Measurements from ENCODE around the gene S100Z. TPM values are rescaled to one million over a fixed set of nuclear protein-coding genes. Genes with fewer than 3 reads are reported as not detected.

S100Z gene
- total and polyA plus RNA-seq, 2 of the 8 experiments (the other 6 are each of a cell fraction or from before 2014, with no cell fraction given): 0.30 TPM; not detected in 1

DNA sequence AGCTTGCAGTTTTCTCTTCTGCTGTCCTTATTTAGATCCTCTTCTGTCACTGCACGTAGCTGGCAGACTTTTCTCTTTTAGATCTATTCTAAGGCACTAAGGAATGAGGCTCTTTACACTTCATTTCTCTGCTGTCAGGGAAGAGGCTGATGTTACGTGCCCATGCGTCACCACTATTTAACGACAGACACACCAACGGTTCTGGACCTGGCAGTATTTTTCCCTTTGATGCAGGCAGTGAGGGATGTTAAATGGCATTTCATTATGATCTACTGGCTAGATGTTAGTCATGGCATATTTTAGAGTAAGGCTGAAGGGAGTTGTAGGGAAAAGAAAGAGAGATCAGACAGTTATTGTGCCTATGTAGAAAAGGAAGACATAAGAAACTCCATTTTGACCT is 94.8 kb downstream of the S100Z start:
- Histone ChIP-seq H4K20me1 (replicated peaks in 1 of 2; ENCODE audit: control insufficient read depth in 1 of 2, insufficient read depth in 2 of 2, low read length in 2 of 2) (no peaks in the 10 kb centered on the region), H4K91ac (replicated peaks; ENCODE audit: insufficient read length, low read length) (no peak overlapping the region), H2BK12ac (ENCODE audit: low read depth, low read length) (no peak overlapping the region), H3K18ac (ENCODE audit: extremely low read depth, low read length) (no peak overlapping the region), H2AK5ac (ENCODE audit: low read depth, low read length) (no peak overlapping the region), H3K9ac (replicated peaks in 1 of 4; ENCODE audit: extremely low read depth in 1 of 4, low read depth in 3 of 4, low read length in 3 of 4) (no peak overlapping the region), H4K8ac (ENCODE audit: extremely low read depth, insufficient read depth, low read length) (no peak overlapping the region), H3K56ac (replicated peaks; ENCODE audit: insufficient read length, low read depth, low read length) (no peak overlapping the region), H3K79me1 (ENCODE audit: low read depth, low read length) (no peaks in the 10 kb centered on the region), H2BK120ac (replicated peaks; ENCODE audit: low read depth, low read length) (no peak overlapping the region), H2BK15ac (ENCODE audit: low read length) (no peak overlapping the region), H4K5ac (ENCODE audit: insufficient read length, low read depth, low read length) (no peak overlapping the region), H3K36me3 (ENCODE audit: control insufficient read depth in 2 of 4, insufficient read depth in 4 of 4, low read length in 3 of 4) (no peaks in the 10 kb centered on the region), H3K27ac (ENCODE audit: low read depth, low read length) (no peak overlapping the region), H3K4me3 (ENCODE audit: extremely low read depth in 1 of 4, insufficient read depth in 2 of 4, low read depth in 3 of 4, low read length in 4 of 4) (no peak overlapping the region), H3K4me1 (replicated peaks in 1 of 4; ENCODE audit: control insufficient read depth in 3 of 4, insufficient read depth in 4 of 4, low read length in 3 of 4) (no peaks in the 10 kb centered on the region), H2BK5ac (ENCODE audit: low read depth, low read length) (no peak overlapping the region), H3K27me3 (replicated peaks in 1 of 4; ENCODE audit: control insufficient read depth in 3 of 4, extremely low read depth in 1 of 4, insufficient read depth in 3 of 4, low read length in 3 of 4) (no peaks in the 10 kb centered on the region), H2AFZ (ENCODE audit: low read length) (peak overlapping the region; percentile 66; the same call in 1 of the 2 replicates), H3K23ac (ENCODE audit: insufficient read length) (no peak overlapping the region), H3K4ac (replicated peaks; ENCODE audit: insufficient read length, low read depth, low read length) (no peak overlapping the region), H3K4me2 (ENCODE audit: insufficient read depth in 1 of 2, low read depth in 2 of 2, low read length in 2 of 2) (no peak overlapping the region), H3K14ac (ENCODE audit: insufficient read length) (no peak overlapping the region), H3K9me3 (ENCODE audit: insufficient read depth in 2 of 2, low read depth in 1 of 2, low read length in 1 of 2) (no peaks in the 10 kb centered on the region), H2BK20ac (ENCODE audit: low read length) (no peak overlapping the region), H3K23me2 (ENCODE audit: low read depth, low read length) (no peaks in the 10 kb centered on the region; the same call in 1 of the 2 replicates), H3K79me2 (ENCODE audit: control insufficient read depth in 1 of 2, insufficient read depth in 2 of 2, low read length in 2 of 2) (no peaks in the 10 kb centered on the region)
- no peak for TF ChIP-seq TAF1 (IDR thresholded peaks at IDR 0.05; ENCODE audit: low read depth, low read length)
- TF ChIP-seq BCL11A (IDR thresholded peaks at IDR 0.05; ENCODE audit: low read depth in 2 of 2, low read length in 2 of 2): no peak
- TF ChIP-seq TCF12 (IDR thresholded peaks at IDR 0.05; ENCODE audit: low read depth, low read length): no peak
- TF ChIP-seq CEBPB (IDR thresholded peaks at IDR 0.05; ENCODE audit: low read depth, low read length): no peak
- no peak for TF ChIP-seq CHD1 (IDR thresholded peaks at IDR 0.05; ENCODE audit: low read depth, low read length)
- no peak for TF ChIP-seq SAP30 (IDR thresholded peaks at IDR 0.05; ENCODE audit: insufficient read depth, insufficient replicate concordance, low read length)
- TF ChIP-seq RFX5 (IDR thresholded peaks at IDR 0.05; ENCODE audit: borderline replicate concordance, low read depth, low read length): no peak
- no peak for TF ChIP-seq CHD2 (IDR thresholded peaks at IDR 0.05; ENCODE audit: low read length)
- TF ChIP-seq SUZ12 (IDR thresholded peaks at IDR 0.05; ENCODE audit: low read length): no peak
- no peak for TF ChIP-seq NRF1 (IDR thresholded peaks at IDR 0.05; ENCODE audit: low read depth, low read length)
- POLR2A ChIA-PET (ENCODE audit: partially characterized antibody): interaction anchor here (1.2 kb wide), 1 partner anchor 10 kb away, joined by 3 read pairs; no protein-coding TSS in a partner anchor
- DNase-seq (ENCODE audit: low read depth in 1 of 2, low spot score in 2 of 2) (no peak), FAIRE-seq (no peak)
- 93% methylated on average over 5 of the region's 5 CpGs; no CpG with 5 or more reads in 1 of the 2 experiments for WGBS, 2 experiments (ENCODE audit: extremely low coverage in 1 of 2, insufficient coverage in 1 of 2, insufficient read length in 1 of 2, insufficient replicate concordance in 2 of 2, low coverage in 1 of 2, low lambda C conversion rate in 2 of 2, missing lambda C conversion rate in 1 of 2)
- CTCF ChIA-PET (ENCODE audit: partially characterized antibody): interaction anchor here (1.2 to 1.9 kb wide), 2 partner anchors 71 to 170 kb away, joined by 3 to 7 read pairs; no protein-coding TSS in a partner anchor
